GM12878 (cell line): Measurements from ENCODE around the gene GLB1L3.

ENCODE experiments used
- ATF7 ChIP-seq: fragments of 450-650 bp; IDR thresholded peaks from 2 replicates; pipeline ENCODE4 v1.6.1; 2016; ENCODE audit warnings: low read depth, mild to moderate bottlenecking
- CTCF ChIP-seq, 3 experiments: IDR thresholded peaks in 2 of 3; conservative IDR thresholded peaks in 1 of 3; 2 replicates each; pipeline ENCODE4 v1.5.1; 2011; ENCODE audit warnings: low read depth in 3 of 3, low read length in 3 of 3, mild to moderate bottlenecking in 3 of 3, control low read depth in 2 of 3, moderate library complexity in 2 of 3, inconsistent platforms in 1 of 3, mixed read lengths in 1 of 3; ENCODE audit not compliant: control insufficient read depth in 2 of 3, insufficient read depth in 1 of 3; ENCODE audit errors: extremely low read depth in 1 of 3
- JUND ChIP-seq: IDR thresholded peaks from 2 replicates; pipeline ENCODE4 v1.6.1; 2012; ENCODE audit warnings: low read depth, mild to moderate bottlenecking, low read length, improper control_type of control experiment, moderate library complexity
- ZSCAN29 ChIP-seq: fragments of 450-650 bp; IDR thresholded peaks from 2 replicates; pipeline ENCODE4 v1.6.1; 2017; ENCODE audit warnings: mild to moderate bottlenecking, moderate library complexity

- no peak for TF ChIP-seq JUND
- no peak for TF ChIP-seq CTCF (IDR thresholded peaks at IDR 0.05 in 2 of 3, conservative IDR thresholded peaks at IDR 0.05 in 1 of 3; ENCODE audit: control insufficient read depth in 2 of 3, extremely low read depth in 1 of 3, insufficient read depth in 1 of 3, low read depth in 3 of 3, low read length in 3 of 3)
- no peak for TF ChIP-seq ZSCAN29
- TF ChIP-seq ATF7 = no peak
Observed at GRCh38 chr11:134245434-134245833, 30.7 kb upstream of the GLB1L3 start.
